NCI-H345 treated with DMSO at 0.1 percent for 48 hours (cell line): ENCODE data around the gene EGLN2.
"Not testable (repeated sequence)": the region's sequence is repeated elsewhere in the genome, so short reads cannot be mapped to it uniquely, and the experiment has no call there.

ENCODE experiments used
- DNase-seq: peaks from one replicate; lab custom pipeline; 2025; ENCODE audit not compliant: unreplicated experiment; lab: John Stamatoyannopoulos, UW

Gene EGLN2

DNA sequence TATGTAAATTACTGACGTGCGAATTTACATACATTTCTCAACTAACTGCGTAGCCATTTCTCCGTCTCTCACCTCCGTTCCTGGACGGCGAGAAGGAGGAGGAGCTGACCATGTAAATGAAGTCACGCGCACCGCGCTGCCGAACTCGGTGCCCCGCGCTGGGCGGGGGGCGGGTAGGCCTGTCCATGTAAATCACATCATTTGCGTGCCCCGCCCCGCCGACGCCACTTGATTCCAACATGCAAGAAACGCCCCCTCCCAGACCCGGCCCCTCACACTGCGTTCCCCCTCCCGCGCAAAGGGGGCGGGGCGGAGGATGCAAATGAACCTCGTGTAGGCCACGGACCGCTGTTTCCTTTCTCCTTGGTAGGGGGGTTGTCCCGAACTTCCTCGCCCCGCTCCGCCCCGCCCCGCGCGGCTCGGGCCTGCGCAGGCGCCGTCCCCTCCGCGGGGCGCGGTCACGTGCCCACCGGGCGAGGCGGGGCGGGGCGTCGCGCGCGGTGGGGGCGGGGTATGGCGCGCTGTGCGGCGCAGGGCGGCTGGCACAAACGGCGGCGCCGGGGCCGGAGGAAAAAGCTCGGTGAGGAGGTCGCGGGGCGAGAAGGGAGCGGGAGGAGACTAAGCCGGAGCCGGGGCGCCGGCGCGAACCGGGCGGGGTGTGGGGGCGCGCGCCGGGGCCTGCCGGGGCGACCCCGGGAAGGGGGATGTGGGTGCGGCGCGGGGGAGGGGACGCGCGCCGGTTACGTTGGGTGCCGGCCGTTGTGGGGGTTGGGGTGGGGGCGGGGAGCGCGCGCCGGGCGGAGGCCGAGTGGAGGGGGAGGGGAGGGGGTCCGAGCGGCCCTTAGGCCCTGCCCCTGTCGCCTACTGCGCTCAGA is at the start of gene EGLN2:
Gene EGLN2 (plus strand): TSS at position 509 of the 875 bp plus-strand sequence. CDS start 1,382 bp downstream, outside the sequence.
- peak; percentile 100 for DNase-seq

DNA sequence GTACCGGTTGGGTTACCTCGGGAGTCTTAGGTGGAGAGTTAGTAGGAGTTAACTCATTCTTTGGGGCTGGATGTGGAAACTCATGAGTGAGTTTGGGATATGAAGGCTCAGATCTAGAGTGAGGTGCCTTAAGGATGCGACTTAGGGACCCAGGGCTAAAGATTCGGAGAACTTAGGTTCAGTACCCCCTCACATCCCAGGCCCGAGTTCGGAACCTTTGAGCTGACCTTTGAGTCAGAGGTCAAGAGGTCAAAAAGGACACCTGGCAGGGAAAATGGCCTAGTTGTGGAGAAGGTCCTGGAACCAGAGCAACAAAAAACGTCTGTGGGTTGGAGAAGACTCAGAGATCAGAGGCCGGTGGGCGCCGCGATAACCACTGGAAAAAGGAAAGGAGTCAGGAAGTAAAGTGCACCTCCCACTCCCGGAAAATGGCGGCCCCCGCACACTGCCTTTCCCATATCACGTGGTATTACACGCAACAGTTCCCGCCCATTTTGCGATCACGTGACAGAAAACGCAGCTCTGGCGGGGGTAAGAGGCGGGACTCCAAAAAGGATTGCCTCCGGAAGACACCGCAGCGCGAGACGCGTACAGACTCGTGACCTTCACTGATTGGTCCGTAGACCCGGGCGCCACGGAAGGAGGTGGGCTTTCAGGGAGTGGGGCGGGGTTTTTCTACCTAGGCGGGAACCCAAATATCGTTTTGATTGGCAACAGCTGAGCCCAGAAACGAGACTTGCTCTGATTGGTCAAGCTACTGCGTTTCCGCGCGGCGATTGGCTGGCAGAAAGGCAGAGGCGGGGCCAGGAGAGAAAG is 48.7 kb upstream of the EGLN2 start, which contains the start of gene ACTMAP:
Gene ACTMAP (minus strand): TSS at position 420 of the 816 bp plus-strand sequence. CDS start 674 bp downstream, outside the sequence.
- DNase-seq = peak; percentile 100

DNA sequence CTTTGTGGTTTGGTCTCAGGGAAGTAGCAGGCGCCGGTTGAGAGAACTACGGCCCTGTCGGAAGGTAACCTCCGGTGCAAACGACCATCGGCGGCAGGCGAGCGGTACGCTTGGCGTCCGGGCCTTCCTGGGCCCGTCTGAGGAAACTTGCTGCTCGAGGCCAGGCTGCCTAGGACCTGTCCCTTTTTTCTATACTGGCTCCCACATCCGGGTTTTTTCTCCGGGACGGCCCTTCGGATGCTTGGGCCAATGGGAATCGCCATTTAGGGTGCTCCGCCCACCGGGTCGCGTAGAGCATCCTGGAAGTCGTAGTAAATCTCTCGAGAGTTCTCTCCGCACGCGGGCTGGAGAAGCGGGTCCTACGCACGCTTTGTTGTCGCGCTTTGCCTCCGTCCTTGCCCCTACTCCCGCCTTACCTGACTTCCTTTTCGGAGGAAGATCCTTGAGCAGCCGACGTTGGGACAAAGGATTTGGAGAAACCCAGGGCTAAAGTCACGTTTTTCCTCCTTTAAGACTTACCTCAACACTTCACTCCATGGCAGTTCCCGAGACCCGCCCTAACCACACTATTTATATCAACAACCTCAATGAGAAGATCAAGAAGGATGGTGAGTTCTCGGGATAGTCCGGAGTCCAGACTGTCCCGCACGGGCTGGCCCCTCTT is 48.0 kb upstream of the EGLN2 start, which contains the start of gene SNRPA:
Gene SNRPA (plus strand): TSS at position 330 of the 664 bp plus-strand sequence. CDS start 206 bp downstream, at position 536.
- peak; percentile 100 for DNase-seq

DNA sequence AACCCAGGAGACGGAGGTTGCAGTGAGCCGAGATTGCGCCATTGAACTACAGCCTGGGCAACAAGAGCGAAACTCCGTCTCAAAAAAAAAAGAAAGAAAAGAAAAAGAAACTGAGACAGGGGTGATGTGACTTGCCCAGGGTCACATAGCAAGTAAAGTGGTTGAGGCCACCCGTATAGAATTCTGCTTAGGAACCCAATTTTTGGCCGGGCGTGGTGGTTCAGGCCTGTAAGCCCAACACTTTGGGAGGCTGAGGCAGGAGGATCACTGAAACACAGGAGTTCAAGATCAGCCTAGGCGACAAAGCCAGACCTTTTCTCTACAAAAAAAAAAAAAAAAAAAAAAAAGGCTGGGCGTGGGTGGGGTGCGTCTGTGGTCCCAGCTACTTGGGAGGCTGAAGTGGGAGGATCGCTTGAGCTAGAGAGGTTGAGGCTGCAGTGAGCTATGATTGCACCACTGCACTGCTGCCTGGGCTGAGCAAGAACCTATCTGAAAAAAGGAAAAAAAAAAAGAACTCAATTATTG is 46.7 kb upstream of the EGLN2 start:
- DNase-seq = no peak

DNA sequence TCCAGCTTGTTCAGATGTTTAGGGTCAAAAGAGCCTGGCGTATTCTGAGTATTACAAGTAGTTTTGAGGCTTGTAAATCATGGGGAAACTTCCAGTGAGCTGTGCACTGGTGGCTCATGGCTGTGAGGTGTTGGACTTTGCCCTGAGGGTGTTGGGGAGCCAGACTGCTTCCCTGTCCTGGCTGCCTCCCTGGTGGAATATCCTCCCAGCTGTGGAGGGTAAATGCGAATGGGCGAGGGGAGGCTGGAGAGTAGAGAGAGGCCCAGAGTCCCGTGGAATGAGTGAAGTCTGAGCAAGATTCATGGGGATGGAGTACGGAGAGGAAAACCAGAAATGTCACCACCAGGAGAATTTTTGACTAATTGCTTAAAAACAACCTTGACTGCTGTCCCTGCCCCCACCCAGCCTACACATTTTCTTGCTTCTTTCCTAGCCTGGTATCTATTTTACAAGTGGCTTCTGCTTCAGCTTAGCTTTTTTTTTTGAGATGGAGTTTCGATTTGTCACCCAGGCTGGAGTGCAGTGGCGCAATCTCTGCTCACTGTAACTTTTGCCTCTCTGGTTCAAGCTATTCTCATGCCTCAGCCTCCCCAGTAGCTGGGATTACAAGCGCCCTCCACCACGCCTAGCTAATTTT is 44.3 kb upstream of the EGLN2 start:
- no peak for DNase-seq

DNA sequence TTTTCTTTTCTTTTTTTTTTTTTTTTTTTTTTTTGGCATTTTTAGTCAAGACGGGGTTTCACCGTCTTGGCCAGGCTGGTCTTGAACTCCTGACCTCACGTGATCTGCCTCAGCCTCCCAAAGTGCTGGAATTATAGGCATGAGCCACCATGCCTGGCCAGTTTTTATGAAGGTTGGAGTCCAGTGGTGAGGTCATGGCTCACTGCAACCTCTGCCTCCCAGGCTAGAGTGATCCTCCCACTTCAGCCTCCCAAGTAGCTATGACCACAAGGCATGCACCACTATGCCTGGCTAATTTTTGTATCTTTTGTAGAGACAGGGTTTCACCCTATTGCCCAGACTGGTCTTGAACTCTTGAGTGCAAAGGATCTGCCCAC is 43.8 kb upstream of the EGLN2 start:
- no peak for DNase-seq

DNA sequence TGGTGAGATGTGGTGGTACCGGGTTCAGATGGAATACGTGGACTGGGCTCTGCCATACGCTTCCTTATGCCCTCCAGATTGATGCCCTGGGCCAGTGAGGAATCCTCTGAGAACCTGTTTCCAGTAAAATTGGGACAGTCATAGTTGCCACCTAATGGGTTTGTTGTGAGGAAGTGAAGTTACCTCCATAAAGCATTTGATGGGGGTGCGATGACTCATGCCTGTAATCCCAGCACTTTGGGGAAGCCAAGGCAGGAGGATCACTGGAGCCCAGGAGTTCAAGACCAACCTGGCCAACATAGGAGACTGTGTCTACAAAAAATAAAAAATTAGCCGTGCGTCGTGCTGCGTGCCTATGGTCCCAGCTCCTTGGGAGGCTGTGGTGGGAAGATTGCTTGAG is 43.2 kb upstream of the EGLN2 start:
- DNase-seq = no peak

DNA sequence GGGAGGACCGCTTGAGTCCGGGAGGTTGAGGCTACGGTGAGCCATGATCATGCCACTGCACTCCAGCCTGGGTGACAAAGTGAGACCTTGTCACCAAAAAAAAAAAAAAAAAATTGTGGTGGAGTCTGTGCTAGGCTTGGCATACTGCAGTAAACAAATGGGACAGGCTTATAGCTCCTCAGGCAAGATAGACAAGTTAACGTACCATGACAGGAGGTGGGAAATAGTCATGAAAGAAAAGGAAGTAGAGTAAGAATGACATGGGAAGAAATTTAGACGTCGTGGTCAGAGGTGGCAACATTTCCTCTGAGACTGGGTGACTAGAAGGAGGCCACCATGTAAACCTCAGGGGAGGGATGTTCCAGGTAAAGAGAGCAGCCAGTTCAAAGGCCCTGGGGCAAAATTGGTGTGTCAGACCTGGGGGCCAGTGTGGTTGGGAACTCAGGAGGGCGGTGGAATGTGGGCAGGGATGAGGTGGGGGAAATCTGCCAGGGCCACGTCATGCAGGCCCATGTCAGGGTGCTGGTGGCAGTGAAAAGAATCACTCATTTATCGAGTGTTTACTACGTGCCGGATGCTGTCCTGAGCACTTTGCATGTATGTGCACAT is 42.4 kb upstream of the EGLN2 start:
- DNase-seq = no peak

DNA sequence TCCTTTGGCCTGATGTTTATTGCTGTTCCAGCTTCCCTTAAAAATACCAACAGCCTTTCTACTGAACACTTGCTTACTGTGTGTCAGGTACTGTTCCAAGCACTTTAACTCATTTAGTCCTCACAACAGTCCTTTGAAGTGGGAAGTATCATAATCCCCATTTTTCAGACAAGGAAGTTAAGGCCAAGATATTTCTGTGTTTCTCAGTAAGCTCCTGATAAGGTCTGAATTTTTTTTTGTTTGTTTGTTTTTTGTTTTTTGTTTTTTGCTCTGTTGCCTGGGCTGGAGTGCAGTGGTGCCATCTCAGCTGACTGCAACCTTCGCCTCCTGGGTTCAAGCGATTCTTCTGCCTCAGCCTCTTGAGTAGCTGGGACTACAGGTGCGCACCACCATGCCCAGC is 40.5 kb upstream of the EGLN2 start:
- DNase-seq = no peak

DNA sequence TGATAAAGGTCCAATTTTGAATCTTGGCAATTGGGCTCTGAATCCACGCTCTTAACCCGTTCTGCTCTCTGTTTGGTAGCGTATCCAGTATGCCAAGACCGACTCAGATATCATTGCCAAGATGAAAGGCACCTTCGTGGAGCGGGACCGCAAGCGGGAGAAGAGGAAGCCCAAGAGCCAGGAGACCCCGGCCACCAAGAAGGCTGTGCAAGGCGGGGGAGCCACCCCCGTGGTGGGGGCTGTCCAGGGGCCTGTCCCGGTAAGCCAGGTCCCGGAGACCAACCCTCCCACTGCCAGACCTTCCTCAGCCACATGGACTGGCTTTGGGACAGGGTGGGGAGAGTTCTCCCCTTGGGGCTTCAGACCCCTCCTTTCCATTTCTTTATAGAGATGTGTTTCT is 39.6 kb upstream of the EGLN2 start:
- no peak for DNase-seq

DNA sequence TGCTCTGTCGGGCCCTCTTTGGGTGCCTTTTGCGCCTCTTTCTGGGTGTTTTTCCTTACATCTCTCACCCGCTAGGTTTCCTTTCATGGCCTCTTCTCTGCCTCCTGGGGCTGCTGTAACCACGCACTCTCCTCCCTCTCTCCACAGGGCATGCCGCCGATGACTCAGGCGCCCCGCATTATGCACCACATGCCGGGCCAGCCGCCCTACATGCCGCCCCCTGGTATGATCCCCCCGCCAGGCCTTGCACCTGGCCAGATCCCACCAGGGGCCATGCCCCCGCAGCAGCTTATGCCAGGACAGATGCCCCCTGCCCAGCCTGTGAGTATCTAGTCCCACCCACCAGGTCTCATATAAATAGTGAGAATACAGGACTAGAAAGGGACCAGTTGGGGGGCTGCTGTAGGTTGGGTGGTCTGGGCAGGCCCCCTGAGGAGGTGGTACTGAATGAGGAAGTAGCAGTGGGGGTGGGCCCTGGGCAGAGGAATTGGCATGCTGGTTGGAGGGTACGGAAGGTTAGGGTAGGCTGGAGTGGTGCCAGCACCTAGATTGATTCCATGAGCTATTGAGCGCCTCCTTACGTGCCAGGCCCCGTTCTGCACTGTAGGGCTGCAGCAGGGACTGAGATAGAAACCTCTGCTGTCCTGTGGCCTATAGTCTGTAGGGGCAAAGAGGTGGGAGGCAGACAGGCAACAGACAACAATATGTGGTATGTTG is 36.1 kb upstream of the EGLN2 start:
- no peak for DNase-seq

DNA sequence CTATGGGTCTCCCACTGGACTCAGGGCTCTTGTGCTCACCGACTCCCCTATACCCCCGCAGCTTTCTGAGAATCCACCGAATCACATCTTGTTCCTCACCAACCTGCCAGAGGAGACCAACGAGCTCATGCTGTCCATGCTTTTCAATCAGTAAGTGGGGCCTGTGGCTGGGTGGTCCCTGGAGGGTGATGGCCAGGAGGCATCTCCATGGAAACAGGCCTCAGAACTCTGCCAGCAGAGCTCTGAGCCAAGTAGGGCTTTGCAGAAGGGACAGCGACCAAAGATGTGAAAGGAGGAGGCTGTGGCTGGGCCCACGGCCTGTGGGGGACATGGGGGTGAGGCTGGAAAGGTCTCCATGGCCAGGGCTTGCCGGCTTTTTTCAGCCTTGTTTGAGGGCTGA is 35.5 kb upstream of the EGLN2 start:
- no peak for DNase-seq

DNA sequence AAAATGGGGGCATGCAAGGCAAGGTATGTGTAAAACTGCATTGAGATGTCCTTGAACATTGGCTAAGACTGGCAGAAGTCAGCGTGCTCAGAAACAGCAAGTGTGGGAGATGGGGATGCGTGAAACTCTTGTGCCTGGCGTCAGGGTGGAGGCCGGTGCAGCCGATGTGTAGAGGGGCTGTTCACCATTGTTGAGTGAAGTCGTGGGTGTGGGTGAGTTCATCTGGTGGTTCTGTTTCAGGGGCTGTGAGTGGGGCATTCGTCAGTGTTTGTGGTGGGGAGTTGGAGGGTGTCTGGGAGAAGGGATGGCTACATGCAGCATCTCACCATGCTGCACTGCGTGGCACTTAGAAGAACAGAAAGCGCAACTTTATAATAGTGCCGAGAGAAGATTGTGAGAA is 35.0 kb upstream of the EGLN2 start:
- no peak for DNase-seq

DNA sequence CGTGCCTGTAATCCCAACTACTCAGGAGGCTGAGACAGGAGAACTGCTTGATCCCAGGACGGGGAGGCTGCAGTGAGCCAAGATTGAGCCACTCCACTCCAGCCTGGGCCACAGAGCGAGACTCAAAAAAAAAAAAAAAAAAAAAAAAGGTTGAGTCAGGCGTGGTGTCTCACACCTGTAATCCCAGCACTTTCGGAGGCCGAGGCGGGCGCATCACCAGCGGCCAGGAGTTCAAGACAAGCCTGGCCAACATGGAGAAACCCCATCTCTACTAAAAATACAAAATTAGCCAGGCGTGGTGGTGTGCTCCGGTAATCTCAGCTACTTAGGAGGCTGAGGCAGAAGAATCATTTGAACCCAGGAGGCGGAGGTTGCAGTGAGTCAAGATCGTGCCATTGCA is 32.6 kb upstream of the EGLN2 start:
- DNase-seq = not testable (repeated sequence)

DNA sequence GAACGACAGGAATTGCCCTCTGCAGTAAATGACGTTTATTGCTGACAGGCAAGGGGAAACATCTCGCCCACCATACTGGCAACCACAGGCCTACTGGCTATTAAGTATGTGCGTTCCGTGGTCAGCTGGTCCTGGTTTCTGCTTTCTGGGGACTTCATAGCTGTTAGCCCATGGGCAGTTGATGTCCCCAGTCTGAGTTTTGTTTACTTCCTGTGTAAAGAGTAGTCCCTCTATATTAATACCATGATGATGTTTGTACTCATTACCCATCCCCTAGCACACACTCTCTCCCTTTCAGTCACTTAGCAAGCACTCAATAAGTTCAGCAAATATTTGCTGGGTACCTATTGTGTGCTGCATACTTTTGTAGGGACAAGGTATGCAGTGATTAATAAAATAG is 30.1 kb upstream of the EGLN2 start:
- DNase-seq = no peak

DNA sequence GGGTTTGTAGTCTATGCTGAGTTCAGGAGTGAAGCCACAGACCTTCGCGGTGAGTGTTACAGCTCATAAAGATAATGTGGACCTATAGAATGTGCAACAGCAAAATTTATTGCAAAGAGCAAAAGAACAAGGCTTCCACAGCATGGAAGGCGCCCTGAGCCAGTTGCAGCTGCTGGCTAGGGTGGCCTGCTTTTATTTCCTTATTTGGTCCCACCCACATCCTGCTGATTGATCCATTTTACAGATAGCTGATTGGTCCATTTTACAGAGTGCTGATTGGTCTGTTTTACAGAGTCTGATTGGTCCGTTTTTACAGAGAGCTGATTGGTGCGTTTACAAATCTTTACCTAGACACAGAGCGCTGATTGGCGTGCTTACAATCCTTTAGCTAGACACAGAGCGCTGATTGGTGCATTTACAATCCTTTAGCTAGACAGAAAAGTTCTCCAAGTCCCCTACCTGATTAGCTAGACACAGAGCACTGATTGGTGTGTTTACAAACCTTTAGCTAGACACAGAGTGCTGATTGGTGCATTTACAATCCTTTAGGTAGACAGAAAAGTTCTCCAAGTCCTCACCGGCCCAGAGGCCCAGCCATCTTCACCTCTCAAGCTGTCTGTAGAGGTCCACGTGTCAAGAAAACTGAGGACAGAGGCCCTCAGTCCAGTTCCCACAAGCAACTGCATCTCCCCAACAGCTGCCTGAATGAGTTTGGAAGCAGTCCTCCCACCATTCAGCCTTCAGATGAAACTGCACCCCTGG is 27.7 kb upstream of the EGLN2 start:
- not testable (repeated sequence) for DNase-seq

DNA sequence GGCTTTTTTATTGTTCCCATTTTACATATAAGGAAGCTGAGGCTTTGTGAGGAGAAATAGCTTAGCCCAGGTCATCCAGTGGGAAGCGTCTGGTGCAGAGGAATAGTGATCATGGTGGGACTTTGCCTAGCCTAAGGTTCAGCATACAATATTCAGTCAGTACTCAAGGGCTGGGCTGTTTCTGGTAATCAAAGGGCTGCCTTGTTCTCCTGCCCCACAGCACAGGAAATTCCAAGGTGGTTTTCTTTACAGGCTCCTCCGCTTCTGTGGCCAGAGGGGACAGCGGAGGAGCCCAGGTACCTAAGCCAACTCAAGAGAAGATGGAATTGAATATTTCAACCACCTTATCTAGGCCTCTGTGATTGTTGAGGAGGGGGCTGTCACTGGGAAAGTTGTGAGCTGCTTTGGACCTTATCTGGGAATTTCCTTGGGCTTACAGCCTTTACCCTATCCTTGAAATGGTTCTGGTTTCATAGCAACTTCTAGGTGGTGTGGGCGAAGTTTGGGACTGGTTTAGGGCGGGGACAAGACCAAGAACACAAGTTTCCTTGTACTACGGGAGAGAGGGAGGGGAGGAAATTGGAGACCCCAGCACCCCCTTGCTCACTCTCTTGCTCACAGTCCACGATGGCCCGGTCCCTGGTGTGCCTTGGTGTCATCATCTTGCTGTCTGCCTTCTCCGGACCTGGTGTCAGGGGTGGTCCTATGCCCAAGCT is 23.9 kb upstream of the EGLN2 start, which contains the start of gene MIA:
Gene MIA (plus strand): TSS at position 606 of the 716 bp plus-strand sequence. CDS start 22 bp downstream, at position 628.
- no peak for DNase-seq

DNA sequence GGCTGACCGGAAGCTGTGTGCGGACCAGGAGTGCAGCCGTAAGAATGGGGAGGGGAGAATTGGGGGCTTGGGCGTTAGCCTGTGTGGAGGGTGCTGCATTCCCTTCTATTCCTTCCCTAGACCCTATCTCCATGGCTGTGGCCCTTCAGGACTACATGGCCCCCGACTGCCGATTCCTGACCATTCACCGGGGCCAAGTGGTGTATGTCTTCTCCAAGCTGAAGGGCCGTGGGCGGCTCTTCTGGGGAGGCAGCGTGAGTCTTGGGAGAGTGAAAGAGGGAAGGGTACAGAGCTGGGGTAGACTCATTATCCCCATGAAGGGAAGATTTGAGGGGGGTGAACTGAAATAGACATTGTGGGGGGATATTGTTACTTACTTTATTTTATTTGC is 23.4 kb upstream of the EGLN2 start:
- DNase-seq = no peak
